NOMO-1 (cell line): ENCODE data around the gene TSPAN7.

Experiments
- DNase-seq, 2 experiments: peaks; one replicate each; lab custom pipeline; 2025; ENCODE audit not compliant: unreplicated experiment in 2 of 2; lab: John Stamatoyannopoulos, UW

TSPAN7 gene

DNA sequence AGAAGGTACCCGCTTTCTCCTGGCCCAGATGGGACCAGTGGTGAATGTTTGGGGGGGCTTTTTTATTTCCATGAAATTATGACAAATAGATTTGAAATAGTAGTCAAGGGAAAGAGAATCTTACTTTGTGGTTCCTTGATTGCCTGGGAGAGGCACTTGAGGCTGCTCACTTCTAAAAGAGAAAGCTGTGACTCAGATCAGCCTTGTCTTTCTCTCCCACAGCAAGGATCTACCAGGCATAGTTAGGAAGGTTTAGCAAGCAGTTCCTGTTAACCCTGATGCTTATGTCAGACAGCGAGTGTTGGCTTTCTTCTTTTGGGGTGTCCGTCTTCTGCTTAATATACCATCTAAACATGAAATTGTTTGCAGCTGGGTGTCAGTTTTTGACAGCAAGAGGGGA lies 114.5 kb downstream of the TSPAN7 start:
- no peak for DNase-seq

GRCh38 chrX:38678183-38678582 lies 116.8 kb downstream of the TSPAN7 start:
- DNase-seq, result no peak

DNA sequence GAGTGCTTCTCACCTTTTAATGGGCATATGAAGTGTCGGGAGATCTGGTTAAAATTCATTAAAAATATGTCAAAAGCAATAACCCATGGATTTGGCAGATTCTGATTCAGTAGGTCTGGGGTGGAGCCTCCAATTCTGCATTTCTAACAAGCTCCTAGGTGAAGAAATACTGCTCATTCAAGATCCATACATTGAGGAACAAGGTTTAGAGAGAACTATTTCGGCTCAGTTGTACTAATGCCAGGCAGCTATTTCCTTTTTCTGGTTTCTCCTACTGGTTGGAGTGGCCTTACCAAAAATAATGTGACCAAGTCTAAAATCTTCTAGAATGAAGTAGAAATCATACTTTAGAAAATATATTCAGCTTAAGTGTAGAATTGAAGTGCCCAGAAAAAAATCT lies 117.5 kb downstream of the TSPAN7 start:
- peak in 1 of 2 experiments; percentile 53 for DNase-seq

- no peak for DNase-seq
Observed at GRCh38 chrX:38679695-38680094, 118.4 kb downstream of the TSPAN7 start.

- no peak for DNase-seq
Observed at GRCh38 chrX:38682095-38682494, 120.8 kb downstream of the TSPAN7 start.

GRCh38 chrX:38692961-38693360 lies 131.6 kb downstream of the TSPAN7 start:
- DNase-seq, result no peak

GRCh38 chrX:38694394-38694793 lies 133.1 kb downstream of the TSPAN7 start:
- DNase-seq, result no peak

DNA sequence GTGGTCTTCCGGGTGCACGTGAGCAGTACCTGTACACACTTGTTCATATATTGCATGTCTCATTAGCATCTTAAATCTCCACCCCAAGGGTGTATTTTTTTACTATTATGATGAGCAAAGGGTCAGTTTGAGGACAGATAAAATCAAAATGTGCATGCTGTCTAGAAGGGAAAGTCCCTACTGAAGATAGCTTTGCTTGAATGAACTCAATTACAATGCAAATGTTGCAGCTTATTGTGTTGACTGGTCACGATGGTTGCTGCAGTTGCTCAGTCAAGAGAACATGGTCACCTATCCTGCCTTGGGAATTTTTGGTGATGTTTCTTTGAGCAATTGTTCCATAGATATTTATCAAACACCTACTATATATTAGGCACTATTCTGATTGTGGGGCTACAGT lies 136.1 kb downstream of the TSPAN7 start:
- DNase-seq, result no peak

DNA sequence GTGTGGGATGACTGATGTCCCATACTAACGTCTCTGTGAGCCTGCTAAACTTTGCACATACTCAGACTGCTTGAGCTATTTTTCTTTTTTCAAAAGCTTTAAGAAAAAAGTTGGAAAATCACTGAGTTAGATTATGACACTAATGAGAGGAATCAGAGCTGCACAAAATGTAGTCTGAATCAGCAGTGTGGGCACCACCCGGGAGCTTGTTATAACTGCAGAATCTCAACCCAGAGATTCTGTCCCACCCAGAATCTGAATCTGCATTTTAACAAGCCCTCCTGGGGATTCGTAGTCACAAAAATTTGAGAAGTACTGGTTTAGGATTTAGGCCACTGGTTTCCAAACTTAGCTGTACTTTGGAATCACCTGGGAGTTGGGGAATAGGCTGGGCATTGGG lies 137.8 kb downstream of the TSPAN7 start:
- no peak for DNase-seq

DNA sequence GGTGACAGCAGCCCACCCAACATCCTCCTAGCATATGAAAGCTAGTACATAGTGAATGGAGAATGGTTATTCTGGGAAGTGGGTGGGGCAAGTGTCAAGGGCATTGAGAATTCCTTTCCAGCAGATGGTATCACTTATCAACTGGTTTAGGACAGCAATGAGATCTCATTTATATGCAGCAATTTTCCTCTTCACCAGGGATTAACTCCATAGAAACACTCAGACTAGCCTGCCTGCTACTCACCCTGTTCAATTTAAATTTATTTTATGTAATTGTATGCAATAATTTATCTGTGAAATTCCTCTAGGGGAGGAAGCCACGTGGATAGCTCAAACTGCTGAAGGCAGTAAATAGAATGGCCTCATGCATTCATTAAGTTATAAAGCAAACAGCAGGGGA lies 138.4 kb downstream of the TSPAN7 start:
- DNase-seq, result no peak

DNA sequence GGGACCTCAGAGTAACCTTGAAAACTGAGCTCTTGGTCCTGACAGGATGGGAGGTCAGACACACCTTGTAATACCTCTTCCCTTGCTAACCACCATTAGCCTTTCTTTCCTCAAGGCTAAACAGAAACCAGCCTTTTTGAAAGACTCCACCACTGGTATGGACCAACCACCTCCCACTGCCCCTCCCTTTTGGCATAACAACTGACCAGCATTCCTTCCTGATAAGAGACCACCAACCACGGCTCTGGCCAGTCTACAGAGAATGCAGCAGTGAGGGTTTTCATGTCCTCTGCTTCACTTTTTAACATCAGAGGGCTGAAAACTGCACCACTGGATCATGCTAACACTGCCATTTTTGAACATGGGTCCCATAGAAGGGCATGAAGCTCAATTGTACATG lies 139.7 kb downstream of the TSPAN7 start:
- no peak for DNase-seq

DNA sequence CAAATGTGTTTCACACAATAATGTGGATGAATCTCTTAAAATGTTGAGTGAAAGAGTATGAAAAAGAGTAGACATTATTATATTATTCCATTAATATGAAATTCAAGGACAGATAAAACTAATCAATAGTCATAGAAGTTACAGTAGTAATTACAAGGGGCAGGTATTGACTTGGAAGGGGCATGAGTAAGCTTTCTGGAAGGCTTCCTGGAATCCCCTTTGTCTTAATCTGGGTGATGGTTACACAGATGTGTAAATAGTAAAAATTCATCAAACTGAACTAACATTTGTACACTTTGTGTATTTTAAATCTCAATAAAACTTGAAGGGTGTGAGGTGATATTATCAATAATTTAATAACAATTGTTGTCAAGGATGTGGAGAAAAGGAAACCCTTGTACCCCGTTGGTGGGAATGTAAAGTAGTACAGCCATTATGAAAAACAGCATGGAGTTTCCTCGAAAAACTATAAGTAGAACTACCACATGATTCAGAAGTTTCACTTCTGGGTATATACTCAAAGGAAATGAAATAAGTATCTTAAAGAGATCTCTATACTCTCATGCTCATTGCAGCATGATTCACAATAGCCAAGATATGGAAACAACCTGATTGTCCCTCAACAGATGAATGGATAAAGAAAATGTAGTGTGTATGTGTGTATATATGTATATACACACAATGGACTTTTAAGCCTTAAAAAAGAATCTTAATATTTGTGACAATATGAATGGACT lies 143.0 kb downstream of the TSPAN7 start:
- DNase-seq, result peak in 1 of 2 experiments; percentile 56

GRCh38 chrX:38717871-38718270 lies 156.5 kb downstream of the TSPAN7 start:
- DNase-seq, result peak in 1 of 2 experiments; percentile 21

DNA sequence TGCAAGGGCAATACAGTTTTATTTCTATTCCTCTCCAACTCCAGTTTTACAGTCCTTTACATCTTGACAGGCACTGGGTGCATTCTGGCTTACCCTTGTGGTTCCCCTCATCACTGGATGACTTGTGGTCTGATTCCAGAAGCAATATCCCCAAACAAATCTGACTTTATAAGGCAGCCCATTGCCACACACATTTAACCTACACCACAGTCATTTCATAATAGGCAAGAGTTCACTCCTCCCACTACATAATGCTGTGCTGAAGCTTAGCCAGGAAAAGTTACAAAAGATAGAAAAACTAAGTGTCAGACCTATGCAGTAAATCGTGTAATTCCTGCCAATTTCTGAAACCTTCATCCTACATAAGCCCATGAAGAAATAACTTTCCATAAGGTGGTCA lies 157.0 kb downstream of the TSPAN7 start:
- peak; percentile 26 to 48 for DNase-seq

DNA sequence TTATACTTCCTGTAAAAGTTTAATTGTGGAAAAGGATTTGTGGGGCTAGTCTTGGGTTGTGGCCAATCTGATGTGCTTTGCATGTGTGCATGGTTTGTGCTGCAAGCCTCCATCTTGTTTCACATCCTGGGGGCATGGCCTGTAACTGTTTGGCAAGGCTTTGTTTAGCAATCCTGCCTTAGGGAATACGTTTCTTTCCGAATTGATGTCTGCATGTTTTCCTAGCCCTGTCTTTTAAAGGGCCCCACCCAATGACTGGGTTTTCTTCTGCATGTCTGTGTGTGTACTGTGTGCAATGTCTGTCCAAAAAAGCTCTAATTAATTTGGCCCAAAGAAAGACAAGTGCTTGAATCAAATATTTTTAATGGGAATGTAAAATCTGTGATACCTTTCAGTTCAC lies 165.3 kb downstream of the TSPAN7 start:
- no peak for DNase-seq

GRCh38 chrX:38727668-38728067 lies 166.3 kb downstream of the TSPAN7 start:
- DNase-seq, result no peak

DNA sequence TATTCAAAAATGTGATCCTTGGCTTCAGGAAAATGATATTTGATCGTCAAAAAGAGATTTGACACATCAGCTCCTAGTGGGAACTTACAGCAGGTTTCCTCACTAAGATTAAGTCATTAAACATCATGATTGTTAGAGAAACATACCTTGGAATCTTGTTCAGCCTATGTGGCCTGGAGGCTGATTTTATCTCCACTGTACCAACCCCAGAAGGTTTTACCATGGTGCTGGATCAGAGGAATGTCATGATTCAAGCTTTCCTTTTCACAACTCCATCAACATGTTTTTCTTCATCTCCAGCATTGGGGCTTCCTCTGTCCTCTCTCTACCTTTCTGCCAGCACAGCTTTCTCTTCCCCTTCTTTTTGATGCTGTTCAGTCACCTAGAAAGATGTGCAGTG lies 171.5 kb downstream of the TSPAN7 start:
- no peak for DNase-seq
